ENCODE results near the gene CNGA2.

DNA sequence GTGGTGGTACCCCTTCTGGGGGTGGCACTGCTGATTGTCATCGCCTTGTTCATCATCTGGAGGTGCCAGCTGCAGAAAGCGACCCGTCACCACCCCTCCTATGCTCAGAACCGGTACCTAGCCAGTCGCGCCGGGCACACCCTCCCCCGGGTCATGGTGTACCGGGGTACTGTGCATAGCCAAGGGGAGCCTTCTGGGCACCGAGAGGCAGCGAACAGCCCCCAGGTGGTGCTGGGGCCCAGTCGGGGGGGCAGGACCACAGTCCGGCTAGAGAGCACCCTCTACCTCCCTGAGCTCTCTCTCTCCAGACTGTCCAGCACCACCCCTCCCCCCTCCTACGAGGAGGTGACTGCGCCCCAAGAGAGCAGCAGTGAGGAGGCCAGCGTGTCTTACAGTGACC is 34.0 kb upstream of the CNGA2 start:
- TF ChIP-seq, protein P1, sequence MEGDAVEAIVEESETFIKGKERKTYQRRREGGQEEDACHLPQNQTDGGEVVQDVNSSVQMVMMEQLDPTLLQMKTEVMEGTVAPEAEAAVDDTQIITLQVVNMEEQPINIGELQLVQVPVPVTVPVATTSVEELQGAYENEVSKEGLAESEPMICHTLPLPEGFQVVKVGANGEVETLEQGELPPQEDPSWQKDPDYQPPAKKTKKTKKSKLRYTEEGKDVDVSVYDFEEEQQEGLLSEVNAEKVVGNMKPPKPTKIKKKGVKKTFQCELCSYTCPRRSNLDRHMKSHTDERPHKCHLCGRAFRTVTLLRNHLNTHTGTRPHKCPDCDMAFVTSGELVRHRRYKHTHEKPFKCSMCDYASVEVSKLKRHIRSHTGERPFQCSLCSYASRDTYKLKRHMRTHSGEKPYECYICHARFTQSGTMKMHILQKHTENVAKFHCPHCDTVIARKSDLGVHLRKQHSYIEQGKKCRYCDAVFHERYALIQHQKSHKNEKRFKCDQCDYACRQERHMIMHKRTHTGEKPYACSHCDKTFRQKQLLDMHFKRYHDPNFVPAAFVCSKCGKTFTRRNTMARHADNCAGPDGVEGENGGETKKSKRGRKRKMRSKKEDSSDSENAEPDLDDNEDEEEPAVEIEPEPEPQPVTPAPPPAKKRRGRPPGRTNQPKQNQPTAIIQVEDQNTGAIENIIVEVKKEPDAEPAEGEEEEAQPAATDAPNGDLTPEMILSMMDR (IDR thresholded peaks at IDR 0.05), result no peak
- TF ChIP-seq POLR2A (IDR thresholded peaks at IDR 0.05), result no peak
